Raji (cell line): ENCODE measurements around the gene UBE2H.

Experiments
- POLR2A ChIP-seq: IDR thresholded peaks from 2 replicates; pipeline ENCODE4 v1.6.1; 2011; ENCODE audit warnings: low read depth, low read length, control low read depth; ENCODE audit not compliant: insufficient read depth

The UBE2H gene

DNA sequence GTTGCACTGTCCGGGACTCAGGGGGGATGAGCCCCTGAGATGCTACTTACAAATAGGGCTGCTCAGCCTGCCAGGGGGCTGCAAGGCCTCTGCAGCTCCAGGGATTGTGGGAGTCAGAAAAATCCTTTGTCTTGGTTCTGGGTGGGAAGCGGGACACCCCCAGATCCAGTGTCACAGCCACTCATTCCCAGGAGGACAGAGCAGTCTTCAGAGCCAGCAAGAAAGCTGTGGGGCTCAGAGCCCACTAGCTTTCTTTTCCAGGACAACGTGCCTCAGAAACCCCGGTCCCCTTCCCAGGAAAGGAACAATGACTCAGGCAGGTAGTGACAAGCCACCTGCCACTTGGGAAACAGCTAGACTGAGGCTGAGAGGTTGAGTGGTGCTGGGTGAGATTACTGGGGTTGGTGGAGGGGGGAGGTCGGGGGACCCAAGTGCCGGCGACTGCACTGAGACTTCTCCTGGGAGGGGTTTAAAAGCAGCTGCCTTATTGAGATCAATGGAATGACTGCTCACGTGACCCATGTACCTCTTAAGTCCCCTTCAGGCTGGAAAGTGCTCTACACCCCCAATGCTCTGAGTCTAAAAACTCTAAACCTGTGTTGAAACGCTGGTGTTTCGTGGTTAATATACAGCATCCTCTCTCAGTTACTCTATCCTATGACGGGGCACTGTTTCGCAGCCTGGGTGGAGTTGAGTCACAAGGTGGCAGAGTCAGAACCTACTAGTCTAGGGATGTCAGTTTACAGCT is 123.6 kb downstream of the UBE2H start:
- no peak for TF ChIP-seq POLR2A

DNA sequence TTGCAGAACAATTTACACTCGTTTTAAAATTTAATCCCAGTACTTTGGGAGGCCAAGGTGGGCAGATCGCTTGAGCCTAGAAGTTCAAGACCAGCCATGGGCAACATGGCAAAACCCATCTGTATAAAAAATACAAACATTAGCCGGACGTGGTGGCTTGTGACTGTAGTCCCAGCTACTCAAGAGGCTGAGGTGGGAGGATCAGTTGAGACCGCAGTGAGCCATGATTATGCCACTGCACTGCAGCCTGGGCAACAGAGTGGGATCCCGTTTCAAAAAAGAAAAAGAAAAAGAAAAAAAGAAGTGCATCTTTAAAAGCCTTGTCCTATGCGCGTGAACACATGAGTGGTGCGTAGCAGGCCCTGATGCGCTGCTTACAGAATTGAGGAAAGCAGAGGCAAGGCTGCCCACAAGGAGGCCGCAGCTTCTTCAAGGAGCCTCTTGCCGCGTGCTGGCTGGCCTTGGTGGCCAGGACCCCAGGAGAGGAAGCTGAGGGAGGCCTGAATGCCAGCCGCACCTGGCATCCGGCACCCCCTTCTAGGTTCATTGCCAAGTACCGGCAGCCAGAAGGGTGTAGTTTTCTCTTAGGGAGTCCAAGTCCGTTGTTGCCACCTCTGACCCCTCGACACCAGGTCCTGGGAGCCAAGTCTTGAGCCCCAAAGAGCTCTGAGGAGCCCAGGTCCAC is 124.5 kb downstream of the UBE2H start:
- no peak for TF ChIP-seq POLR2A

DNA sequence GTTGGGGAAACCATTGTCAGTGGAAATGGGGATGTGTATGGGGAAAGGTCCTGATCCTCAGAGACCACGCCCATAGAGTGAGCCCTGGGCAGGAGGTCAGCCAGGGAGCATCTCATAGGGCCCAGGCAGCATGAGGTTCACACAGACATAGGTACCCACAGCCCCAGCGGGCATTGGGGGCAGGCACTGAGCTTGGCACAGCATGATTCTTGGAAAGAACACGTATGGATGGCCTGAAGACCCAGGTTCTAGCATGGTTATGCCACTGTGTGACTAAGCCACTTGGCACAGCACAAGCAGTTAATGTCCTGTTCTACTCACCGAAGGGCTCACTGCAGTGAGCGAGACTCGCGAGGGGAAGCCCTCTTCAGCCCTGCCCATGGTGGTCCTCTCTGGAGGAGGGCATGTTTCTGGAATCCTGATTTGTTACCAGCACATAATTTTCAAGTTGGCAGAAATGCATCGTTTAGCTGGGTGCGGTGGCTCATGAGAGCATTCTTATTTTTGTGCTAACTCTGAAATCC is 125.2 kb downstream of the UBE2H start:
- TF ChIP-seq POLR2A = no peak

DNA sequence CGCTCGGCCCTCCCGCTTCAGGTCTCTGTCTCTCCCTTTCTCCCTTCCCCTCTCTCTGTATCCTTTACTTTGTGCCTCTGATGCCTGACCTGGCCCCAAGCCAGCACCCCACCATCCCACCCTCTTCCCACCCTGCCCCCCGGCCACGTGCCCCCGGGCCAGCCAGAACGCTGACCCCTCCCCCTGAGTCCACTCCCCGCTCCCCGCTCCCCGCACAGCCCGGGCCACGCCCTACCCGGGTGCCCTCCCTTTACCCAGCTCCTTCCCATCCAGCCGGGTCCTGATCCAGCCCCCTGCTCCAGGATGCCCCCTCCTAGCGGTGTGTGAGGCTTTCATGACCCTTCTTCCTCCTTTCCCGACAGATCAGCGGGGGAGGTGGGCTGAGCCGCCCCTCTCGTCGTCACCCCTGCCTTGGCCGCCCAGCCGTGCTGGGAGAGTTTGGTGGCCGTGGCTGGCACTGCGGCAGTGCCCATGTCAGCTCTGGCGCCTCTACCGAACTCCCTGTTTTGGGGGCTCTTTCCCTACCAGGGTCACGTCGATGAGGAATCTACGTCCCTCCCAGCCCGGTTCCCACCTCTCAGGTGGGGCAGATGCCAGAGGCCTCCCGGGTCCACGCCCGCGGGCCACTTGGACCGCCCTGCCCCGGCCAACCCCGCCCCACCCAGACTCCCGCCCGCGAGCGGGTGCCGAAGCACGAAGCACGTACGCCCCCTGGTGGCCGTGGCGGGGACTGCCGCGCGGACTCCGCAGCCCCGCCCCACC is 127.4 kb downstream of the UBE2H start:
- no peak for TF ChIP-seq POLR2A

DNA sequence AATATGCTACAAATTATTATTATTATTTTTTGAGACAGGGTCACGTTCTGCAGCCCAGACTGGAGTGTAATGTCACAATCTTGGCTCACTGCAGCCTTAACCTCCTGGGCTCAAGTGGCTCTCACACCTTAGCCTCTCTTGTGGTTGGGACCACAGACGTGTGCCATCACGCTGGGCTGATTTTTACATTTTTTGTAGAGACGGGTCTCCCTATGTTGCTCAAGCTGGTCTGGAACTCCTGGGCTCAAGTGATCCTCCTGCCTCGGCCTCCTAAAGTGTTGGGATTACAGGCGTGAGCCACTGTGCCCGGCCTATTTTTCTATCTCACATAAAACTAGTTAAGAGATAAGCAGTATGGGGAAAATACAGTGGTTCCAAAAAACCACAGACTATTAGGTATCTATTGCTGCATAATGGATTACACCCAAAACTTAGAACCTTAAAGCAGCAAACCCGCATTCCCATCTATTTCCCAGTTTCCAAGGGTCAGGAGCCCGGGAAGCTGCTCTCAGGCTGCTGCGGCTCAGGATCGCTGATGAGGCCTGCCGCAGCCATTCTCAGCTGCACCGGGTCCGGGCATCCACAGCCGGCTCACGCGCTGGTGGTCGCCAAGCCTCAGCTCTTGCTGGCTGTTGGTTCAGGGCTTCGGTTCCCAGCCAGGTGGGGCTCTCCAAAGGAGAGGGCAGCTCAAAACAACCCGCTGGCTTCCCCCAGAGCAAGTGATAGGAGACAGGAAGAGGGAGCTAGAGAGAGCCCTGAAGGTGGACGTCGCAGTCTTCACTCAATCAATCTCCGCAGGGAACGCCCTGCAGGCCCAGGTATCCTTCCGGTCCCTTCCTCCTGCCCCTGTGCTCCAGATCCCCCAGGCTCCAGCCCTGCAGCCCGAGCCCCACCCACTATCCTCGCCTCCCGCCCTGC is 128.2 kb downstream of the UBE2H start:
- TF ChIP-seq POLR2A = no peak

DNA sequence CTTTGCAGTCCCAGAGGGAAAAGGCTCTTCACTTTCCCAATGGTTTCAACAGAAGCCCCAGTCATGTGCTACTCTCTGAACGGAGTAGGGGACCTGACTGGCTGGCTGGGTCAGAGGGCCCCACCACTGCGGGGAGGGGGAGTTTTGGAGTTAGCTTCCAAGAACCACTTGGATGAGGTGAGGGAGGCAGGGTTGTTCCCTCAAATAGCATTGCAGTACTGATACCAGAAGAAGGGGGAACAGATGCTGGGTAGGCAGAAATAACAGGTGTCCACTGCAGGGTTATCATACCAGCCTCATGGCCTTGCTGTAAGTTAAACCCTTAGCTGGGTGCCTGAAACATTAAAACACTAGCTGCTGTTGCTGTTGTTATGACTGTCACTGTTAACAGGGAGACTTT is 131.3 kb downstream of the UBE2H start:
- TF ChIP-seq POLR2A = no peak

DNA sequence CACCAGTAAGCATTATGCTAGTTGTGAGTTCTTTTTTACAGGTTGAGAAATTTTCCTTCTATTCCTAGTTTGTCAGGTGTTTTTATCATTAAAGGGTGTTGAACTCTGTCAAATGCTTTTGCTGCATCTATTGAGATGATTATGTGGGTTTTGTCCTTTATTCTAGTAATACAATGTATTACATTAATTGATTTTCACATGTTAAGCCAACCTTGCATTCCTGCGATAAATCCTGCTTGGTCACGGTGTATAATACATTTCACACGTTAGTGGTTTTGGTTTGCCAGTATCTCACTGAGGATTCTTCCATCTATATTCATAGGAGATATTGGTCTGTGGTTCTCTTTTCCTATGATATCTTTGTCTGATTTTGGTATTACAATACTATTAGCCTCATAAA is 136.0 kb downstream of the UBE2H start:
- no peak for TF ChIP-seq POLR2A

DNA sequence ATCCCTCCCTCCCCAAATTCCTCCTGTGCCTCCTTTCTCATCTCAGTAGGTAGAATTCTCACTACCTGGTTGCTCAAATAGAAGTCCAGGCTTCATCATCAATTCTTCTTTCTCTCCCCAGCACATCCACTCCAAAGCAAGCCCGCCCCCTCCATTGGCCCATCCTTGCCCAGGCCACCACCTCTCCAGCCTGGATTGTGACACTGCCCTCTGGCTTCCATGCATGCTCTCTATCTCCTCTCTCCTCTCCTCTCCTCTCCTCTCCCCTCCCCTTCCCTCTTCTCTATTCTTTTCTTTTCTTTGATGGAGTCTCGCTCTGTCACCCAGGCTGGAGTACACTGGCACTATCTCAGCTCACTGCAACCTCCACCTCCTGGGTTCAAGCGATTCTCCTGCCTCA is 144.9 kb downstream of the UBE2H start:
- TF ChIP-seq POLR2A = no peak

DNA sequence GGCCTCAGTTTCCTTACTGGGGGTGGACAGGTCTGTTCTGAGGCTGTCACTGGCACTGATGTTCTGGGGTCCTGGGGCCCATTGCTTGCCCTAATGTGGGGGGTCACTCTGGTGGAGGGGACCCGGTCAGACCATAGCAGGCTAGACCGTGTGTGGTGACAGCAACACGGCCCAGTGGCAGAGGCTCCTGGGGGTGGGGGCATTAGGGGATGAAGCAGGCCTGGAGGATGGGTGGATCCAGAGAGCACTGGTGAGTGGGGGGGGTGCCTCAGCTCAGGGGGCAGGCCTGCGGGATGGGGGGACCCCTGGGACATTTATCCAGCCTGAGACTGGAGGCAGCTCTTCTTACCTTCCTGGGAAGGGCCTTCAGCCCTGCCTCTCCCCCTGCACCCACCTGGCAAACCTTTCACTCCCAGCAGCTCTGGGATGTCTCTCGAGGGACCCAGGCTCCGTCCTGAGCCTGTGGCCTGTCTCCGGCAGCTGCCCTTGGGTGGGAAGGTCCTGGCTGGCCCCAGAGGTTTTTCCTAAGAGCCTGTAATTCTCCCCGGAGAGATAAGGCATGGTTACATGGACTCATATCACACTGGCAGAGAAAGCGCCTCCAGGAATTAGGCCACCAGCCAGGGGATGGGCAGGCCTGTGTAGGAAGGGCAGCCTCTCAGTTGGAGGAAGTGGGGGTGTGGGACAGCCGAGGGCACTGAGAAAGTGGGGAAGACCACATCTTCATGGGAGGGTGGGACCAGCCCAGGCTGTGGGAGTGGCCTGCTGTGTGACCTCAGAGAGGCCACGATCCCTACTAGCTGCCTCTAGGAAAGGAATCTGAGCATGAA is 147.7 kb downstream of the UBE2H start:
- TF ChIP-seq POLR2A = no peak

DNA sequence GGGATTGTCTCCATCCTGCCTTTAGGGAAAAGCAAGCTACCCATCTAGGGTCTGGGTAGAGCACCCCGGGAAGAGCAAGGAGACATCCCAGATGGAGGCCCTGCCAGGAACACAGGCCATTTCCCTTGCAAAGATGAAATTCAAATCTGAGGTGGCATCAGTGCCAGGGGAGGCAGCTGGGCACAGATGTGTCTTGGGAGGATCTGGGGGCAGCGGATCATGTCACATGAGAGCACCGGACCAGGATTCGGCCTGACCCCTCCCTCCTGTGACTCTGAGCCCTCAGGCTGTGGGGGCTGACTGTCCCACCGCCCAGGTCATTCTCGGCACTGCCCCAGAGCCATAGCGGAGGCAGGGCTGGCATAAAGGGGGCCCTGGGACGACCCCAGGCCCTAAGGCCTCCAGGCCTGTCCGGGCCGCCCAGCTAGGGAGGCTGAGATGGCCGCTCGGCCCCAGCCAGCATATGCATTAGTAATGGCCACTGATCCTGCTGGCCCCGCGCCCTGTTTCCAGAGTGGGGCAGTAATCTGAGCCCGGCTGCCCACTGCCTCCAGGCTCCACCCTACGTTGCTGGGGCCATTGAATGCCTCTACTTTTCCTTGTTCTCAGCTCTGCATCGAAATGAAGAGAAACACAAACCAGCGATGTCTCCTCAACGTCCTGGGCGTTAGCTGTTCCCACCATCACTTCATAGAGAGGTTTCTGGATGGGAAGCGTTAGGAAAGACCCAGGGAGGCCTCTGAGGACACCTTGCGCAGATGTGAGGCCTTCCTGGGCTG is 148.5 kb downstream of the UBE2H start:
- no peak for TF ChIP-seq POLR2A

DNA sequence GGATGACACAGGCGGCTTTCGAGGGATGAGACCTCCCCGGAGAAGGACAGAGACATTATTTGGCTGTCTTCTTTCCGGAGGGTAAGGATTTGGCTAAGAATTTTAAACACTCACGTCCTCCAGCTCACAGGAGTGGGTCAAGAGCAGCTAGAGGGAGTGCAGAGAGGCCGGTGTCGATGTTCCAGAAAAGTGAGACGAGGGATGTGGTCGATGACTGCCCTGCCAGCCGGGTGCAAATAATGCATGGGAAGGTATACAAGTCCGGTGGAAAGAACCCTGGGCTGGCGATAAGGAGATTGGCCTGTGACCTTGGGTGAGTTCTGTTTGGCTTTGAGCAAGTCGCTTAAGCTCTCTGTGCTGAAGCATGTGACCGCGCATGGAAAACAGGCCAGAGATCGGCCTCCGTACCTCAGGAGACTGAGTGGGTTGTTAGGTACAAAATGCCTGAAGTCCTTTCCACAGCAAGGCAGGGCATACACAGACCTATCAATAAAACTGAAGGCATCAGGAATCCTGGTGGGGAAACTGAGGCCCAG is 149.1 kb downstream of the UBE2H start:
- TF ChIP-seq POLR2A = no peak

DNA sequence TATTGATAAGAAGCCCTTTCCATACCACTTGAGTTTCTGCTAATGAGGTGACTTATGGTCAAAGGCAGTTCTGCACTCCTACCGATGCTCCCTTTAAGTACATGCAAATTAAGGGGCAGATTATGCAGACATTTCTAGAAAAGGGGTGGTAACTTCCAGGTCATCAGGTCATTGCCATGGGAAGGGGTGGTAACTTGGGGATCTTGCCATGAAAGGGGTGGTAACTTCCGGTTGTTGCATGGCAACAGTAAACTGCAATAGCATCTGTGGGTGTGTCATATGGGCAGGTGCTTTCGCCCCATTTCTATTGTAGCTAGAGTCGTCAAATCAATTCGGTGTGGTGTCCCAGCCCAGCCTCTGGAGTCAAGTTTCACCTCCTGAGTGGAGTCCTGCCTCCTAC is 150.9 kb downstream of the UBE2H start:
- TF ChIP-seq POLR2A = no peak

DNA sequence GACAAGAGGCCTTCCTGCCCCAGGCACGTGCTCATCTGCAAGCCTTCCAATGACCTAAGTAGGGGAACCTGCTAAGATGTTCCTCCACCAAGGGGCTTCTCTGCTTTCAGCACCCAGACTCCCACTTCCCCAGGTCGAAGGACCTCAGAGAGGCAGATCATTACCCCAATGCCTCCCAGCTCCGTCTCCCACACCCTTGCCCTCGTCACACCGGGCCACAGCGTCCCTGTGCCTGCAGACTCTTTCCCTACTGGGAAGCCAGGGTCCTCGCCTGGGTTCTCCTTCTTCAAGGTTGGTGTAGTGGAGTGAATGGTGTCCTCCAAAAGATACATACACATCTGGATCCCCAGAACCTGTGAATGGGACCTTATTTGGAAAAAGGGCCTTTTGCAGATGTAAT is 151.9 kb downstream of the UBE2H start:
- TF ChIP-seq POLR2A = no peak

DNA sequence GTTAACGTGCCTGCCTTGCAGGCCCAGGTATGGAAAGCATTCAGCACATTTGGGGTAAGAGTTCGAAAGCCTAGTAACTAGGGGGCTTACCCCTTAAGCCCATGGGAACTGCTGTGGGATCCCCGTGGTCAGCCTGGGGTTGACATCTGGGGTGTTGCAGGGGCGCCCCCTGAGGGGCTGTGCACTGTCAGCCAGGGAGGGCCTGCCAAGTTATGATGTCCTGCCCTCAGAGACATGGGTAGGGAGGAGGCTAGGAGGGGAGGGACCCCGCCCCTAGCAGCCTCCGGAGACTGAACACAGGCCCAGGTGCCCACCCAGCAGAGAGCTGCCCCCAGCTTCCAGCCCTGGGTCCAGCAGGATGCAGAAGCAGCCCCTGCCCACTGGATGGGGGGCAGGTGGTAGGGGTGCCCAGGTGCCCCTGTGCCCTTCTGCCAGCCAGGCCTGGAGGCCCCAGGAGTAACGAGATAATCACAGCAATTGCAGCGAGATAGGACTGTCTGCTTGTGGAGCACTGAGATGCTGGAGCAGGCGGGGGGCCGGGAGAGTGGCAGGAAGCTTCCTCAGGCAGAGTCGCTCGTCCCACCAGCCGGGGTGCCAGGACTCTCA is 153.3 kb downstream of the UBE2H start:
- TF ChIP-seq POLR2A = no peak
